HG03558 (cell line): Measurements from ENCODE around the gene ADGRD1.

Source experiments
- ATAC-seq: cut with Tn5 transposase; IDR thresholded peaks from one replicate; pipeline ENCODE4 v1.9.1; 2021; ENCODE audit warnings: moderate number of reproducible peaks; ENCODE audit not compliant: unreplicated experiment; ENCODE audit errors: extremely low read depth

Gene ADGRD1

GRCh38 chr12:131017477-131017991, 63.8 kb downstream of the ADGRD1 start:
- no peak for ATAC-seq

GRCh38 chr12:131018019-131018620, 64.4 kb downstream of the ADGRD1 start:
- ATAC-seq, result no peak

- no peak for ATAC-seq
These were observed 65.2 kb downstream of the ADGRD1 start for GRCh38 chr12:131018808-131019397.

GRCh38 chr12:131020326-131021153, 66.8 kb downstream of the ADGRD1 start:
- no peak for ATAC-seq

- no peak for ATAC-seq
These were observed 67.4 kb downstream of the ADGRD1 start for GRCh38 chr12:131021154-131021541.

GRCh38 chr12:131024026-131024425, 70.3 kb downstream of the ADGRD1 start:
- no peak for ATAC-seq

- ATAC-seq, result no peak
These were observed 71.0 kb downstream of the ADGRD1 start for GRCh38 chr12:131024721-131025120.

- ATAC-seq, result no peak
These were observed 71.5 kb downstream of the ADGRD1 start for GRCh38 chr12:131025234-131025633.

- ATAC-seq, result no peak
These were observed 72.4 kb downstream of the ADGRD1 start for GRCh38 chr12:131025939-131026702.

GRCh38 chr12:131026754-131027153, 73.0 kb downstream of the ADGRD1 start:
- no peak for ATAC-seq

- no peak for ATAC-seq
These were observed 73.6 kb downstream of the ADGRD1 start for GRCh38 chr12:131027264-131027663.

GRCh38 chr12:131027876-131028586, 74.3 kb downstream of the ADGRD1 start:
- no peak for ATAC-seq

- no peak for ATAC-seq
These were observed 75.1 kb downstream of the ADGRD1 start for GRCh38 chr12:131028587-131029338.

GRCh38 chr12:131030472-131031328, 77.0 kb downstream of the ADGRD1 start:
- ATAC-seq, result no peak

- ATAC-seq, result no peak
These were observed 78.5 kb downstream of the ADGRD1 start for GRCh38 chr12:131032082-131032750.

- no peak for ATAC-seq
These were observed 79.8 kb downstream of the ADGRD1 start for GRCh38 chr12:131033486-131033885.

GRCh38 chr12:131033886-131034482, 80.3 kb downstream of the ADGRD1 start:
- ATAC-seq, result no peak
